KOPT-K1 (cell line): ENCODE data around the gene AKR1D1.
"Not testable (repeated sequence)": the region's sequence is repeated elsewhere in the genome, so short reads cannot be mapped to it uniquely, and the experiment has no call there.

Experiments used
- H3K27ac ChIP-seq: fragments of 200-600 bp; sonication (generic); 2 replicates; pipeline ENCODE4 v1.5.1; 2016; ENCODE audit warnings: antibody characterized with exemption, mild to moderate bottlenecking, low read depth, low read length; ENCODE audit not compliant: poor library complexity, severe bottlenecking
- H3K36me3 ChIP-seq: fragments of 200-600 bp; sonication (generic); 2 replicates; pipeline ENCODE4 v1.5.1; 2017; ENCODE audit warnings: antibody characterized with exemption, mild to moderate bottlenecking, low read length, moderate library complexity; ENCODE audit not compliant: insufficient read depth
- H3K9me3 ChIP-seq: fragments of 200-600 bp; sonication (generic); 2 replicates; pipeline ENCODE4 v1.5.1; 2017; ENCODE audit warnings: antibody characterized with exemption, low read length, mild to moderate bottlenecking; ENCODE audit not compliant: insufficient read depth, poor library complexity, severe bottlenecking

AKR1D1 gene, protein sequence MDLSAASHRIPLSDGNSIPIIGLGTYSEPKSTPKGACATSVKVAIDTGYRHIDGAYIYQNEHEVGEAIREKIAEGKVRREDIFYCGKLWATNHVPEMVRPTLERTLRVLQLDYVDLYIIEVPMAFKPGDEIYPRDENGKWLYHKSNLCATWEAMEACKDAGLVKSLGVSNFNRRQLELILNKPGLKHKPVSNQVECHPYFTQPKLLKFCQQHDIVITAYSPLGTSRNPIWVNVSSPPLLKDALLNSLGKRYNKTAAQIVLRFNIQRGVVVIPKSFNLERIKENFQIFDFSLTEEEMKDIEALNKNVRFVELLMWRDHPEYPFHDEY

DNA sequence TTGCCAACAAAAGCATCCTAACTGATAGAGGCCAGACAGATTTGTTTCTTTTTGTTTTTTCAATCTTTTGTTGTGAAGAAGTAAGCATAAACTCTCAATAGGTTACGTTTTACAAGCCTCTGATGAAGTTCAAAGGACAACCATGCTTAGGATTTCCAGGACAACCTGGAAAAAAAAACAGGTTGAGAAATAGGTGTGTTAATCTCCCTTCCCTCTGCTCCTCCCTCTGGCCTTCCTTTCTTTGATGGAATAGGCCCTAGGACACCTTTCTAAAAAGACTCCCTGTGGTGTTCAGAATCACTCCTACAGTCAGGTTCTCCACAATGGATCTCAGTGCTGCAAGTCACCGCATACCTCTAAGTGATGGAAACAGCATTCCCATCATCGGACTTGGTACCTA is at the start of gene AKR1D1:
TSS of gene AKR1D1 (plus strand) at position 264 of the 400 bp plus-strand sequence. CDS start at position 324, 60 bp downstream.
- Histone ChIP-seq H3K36me3 (no peaks in the 10 kb centered on the region), H3K9me3 (peaks cover 8% of the 10 kb centered on the region), H3K27ac (no peak within 1 kb of the TSS)

DNA sequence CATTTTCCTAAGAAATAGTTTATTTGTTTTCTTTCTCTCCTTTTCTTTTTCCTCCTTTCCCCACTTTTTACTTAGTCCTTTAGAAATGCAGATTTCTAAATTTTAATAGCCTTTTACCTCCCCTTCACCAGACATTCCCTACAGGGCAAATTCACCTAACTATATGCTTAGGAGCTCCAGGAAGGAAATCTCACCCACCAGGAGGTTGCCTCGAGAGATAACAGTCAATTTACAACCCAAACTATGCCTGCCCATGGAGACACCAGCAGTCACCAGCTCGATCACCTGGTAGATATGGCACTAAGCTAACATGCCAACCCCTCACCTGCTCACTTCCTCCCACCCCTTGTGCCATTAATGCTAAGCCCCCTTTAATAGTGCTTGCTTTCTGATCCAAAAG is 49.2 kb upstream of the AKR1D1 start:
- H3K27ac ChIP-seq, result no peak overlapping the region
- H3K36me3 ChIP-seq, result no peaks in the 10 kb centered on the region
- H3K9me3 ChIP-seq, result peaks cover 14% of the 10 kb centered on the region

DNA sequence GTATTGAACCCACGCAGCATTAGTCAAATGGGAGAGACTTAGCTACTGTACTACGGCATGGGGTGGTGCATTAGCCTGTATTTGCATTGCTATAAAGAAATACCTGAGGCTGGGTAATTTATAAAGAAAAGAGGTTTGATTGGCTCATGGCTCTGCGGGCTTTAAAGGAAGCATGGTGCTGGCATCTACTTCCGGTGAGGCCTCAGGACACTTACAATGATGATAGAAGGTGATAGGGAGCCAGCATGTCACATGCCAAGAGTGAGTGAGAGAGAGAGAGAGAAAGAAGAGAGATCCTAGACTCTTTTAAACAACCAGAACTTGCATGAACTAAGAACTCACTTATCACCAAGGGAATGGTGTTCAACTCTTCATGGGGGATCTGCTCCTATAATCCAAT is 47.1 kb upstream of the AKR1D1 start:
- Histone ChIP-seq H3K36me3 (no peaks in the 10 kb centered on the region), H3K27ac (no peak overlapping the region), H3K9me3 (peaks cover 16% of the 10 kb centered on the region)

DNA sequence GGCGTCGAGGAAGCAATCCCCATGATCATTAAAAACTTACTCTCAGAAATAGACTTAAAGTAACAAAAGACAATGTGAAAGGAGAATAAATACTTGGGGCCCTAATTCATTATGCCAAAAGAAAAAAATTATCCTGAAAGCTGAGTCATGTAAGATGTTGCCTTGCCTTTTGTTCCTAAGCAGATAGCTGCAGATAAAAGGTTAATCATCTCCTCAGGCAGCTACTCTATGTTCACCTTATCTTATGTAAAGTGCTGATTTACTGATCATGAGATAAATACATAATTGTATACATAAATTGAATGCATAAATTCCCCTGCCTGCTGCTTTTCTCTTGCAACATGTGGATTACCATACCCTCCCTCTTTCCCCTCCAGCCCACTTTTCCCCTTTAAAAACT is 46.3 kb upstream of the AKR1D1 start:
- Histone ChIP-seq H3K27ac (no peak overlapping the region), H3K36me3 (no peaks in the 10 kb centered on the region), H3K9me3 (peaks cover 20% of the 10 kb centered on the region)

DNA sequence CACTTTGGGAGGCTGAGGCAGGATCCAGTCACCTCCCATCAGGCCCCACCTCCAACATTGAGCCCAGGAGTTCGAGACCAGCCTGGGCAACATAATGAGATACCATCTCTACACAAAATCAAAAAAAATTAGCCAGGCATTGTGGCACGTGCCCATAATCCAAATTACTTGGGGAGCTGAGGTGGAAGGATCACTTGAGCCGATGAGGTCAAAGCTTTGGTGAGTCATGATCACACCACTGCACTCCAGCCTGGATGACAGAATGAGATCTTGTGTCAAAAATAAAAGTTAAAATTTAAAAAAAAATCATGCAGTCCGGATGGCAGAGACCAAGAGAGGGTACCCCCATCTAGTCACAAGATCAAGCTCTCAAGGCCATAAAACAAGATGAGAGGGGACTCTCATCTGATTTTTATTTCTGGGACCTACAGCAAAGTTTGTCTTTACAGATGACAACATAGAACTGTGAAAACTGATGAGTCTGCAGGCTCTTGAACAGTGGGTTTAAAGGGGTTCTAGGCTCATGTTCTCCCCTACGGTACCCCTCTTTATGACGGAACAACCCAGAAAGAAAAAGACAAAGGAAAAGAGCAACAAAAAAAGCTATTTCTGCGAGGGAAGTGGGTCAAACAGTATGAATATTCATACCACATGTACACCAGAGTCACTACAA is 45.4 kb upstream of the AKR1D1 start:
- H3K9me3 ChIP-seq, result peaks cover 20% of the 10 kb centered on the region
- no peak overlapping the region for H3K27ac ChIP-seq
- no peaks in the 10 kb centered on the region for H3K36me3 ChIP-seq

DNA sequence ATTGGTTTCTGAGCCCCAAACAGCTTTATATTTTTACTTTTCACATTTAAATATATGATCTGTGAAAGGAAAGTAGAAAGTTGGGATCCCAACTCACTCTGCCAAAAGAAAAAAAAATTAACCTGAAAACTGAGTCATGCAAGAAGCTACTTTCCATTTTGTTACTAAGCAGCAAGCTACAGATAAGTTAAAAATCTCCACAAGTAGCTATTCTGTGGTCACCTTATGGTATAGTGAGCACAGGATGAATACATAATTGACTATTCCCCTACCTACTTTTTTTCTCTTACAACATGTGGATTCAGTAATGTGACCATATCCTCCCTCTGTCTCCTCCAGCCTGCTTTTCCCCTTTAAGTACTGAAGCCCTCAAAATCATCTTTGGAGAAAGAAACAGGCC is 44.1 kb upstream of the AKR1D1 start:
- Histone ChIP-seq H3K9me3 (peaks cover 30% of the 10 kb centered on the region), H3K27ac (no peak overlapping the region), H3K36me3 (no peaks in the 10 kb centered on the region)

DNA sequence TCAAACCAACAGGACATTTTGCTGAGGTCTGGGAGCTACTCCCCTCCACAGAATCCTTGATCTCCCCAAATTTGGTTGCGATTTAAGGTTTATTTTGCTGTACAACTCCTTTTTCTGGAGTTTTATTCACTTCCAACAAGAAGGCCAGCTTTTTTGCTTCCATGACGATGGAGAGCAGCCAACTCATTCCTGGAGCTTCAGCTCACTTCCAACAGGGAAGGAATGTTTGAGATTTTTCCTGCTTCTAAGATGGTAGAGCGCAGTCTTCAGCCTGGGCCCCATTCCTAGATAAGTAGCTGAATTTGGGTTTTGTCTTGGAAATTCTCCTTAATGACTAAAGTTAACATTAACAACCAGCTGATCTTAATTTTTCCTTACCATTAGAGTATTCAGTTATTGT is 43.5 kb upstream of the AKR1D1 start:
- H3K36me3 ChIP-seq, result no peaks in the 10 kb centered on the region
- H3K27ac ChIP-seq, result no peak overlapping the region
- H3K9me3 ChIP-seq, result peaks cover 34% of the 10 kb centered on the region

DNA sequence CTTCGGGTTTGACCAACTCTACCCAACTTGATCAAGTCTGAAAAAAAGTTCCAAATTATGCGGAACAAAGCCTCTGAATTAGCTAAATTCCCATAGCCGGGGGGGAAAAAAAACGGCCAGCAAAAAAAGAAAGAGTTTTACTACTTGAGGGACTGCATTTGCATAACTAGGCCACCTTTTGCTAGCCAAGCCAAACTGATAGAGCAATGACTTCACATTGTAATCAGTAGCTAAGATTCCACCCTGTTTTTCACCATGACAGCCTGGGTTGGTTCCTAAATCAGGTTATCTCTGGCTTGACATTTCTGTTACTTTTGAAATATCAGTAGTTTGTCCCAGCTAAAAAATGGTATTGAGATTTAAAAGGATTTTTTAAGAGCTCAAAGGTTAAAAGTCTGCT is 43.0 kb upstream of the AKR1D1 start:
- peaks cover 34% of the 10 kb centered on the region for H3K9me3 ChIP-seq
- H3K36me3 ChIP-seq, result no peaks in the 10 kb centered on the region
- H3K27ac ChIP-seq, result no peak overlapping the region

DNA sequence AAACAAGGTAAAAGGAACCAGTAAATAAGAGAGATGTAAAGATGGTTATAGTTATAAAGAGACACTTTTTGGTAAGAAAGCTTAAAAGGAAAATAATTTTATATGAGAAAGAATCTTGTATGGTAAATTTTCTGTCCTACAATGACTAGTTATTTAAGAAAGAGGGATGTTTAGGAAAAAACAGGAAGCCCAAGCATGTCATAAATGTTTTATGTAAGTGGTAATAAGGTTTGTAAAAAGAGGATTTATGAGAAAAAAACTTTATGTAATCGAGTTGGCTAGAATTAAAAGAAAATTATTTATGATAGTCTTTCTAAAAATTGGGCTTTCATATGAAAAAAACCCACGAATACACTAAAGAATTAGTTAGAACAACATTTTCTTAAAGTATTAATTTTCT is 40.1 kb upstream of the AKR1D1 start:
- Histone ChIP-seq H3K9me3 (peaks cover 34% of the 10 kb centered on the region), H3K27ac (no peak overlapping the region), H3K36me3 (no peaks in the 10 kb centered on the region)

DNA sequence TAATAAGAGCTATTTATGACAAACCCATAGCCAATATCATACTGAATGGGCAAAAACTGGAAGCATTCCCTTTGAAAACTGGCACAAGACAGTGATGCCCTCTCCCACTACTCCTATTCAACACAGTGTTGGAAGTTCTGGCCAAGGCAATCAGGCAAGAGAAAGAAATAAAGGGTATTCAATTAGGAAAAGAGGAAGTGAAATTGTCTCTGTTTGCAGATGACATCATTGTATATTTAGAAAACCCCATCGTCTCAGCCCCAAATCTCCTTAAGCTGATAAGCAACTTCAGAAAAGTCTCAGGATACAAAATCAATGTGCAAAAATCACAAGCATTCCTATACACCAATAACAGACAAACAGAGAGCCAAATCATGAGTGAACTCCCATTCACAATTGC is 36.2 kb upstream of the AKR1D1 start:
- H3K36me3 ChIP-seq, H3K27ac ChIP-seq: not testable (repeated sequence)
- peaks cover 22% of the 10 kb centered on the region for H3K9me3 ChIP-seq

DNA sequence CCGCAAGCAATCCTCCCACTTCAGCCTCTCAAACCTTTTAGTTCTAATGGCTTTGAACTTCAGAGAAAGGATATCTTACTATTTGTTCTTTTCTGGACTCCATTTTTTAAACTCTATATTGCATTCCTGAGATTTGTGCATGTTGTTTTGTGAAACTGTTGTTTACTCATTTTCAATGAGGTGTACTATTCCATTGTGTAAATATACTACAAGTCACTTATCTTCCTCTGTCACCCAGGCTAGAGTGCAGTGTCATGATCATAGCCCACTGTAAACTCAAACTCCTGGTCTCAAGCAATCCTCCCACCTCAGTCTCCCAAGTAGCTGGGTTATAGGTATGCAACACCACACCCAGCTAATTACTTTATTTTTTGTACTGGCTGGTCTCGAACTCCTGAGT is 31.4 kb upstream of the AKR1D1 start:
- no peaks in the 10 kb centered on the region for H3K36me3 ChIP-seq
- H3K9me3 ChIP-seq, result no peaks in the 10 kb centered on the region
- H3K27ac ChIP-seq, result no peak overlapping the region

DNA sequence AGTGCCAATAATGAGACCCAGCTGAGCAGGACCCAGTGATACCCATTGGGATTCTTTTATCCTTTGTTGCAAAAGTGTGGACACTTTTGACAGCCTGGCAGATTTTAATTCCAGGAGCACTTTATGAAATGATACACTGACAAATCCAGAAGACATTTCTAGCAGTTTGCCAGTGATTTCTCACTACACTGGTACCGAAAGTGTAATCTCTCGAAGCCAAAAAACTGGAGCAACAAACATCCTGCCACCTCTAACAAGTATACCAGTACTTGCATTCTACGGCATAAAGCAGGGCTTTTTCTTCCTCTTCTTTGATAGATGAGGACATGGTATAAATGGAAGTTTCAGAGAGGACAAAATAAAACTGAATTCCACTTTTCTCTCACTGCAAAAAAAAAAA is 28.4 kb upstream of the AKR1D1 start:
- Histone ChIP-seq H3K27ac (no peak overlapping the region), H3K36me3 (no peaks in the 10 kb centered on the region), H3K9me3 (no peaks in the 10 kb centered on the region)

DNA sequence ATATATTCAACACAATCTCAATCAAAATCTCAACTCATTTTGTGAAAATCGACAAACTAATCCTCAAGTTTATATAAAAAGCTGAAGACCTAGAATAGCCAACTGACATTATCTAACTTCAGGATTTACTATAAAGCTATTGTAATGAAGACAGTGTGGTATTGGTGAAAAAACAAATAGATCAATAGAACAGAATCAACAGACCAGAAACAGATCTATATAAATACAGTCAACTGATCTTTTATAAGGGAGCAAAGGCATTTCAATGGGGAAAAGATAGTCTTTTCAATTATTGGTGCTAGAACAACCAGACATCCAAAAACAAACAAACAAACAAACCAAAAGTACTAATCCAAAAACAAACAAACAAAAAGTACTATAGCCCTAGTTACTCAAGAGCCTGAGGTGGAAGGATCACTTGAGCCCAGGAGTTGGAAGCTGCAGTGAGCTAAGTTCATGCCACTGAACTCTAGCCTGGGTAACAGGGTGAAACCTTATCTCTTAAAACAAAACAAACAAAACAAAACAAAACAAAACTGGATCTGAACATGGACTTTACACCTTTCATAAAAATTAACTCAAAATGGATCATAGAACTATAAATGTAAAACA is 26.6 kb upstream of the AKR1D1 start:
- H3K36me3 ChIP-seq, result no peaks in the 10 kb centered on the region
- no peaks in the 10 kb centered on the region for H3K9me3 ChIP-seq
- no peak overlapping the region for H3K27ac ChIP-seq

DNA sequence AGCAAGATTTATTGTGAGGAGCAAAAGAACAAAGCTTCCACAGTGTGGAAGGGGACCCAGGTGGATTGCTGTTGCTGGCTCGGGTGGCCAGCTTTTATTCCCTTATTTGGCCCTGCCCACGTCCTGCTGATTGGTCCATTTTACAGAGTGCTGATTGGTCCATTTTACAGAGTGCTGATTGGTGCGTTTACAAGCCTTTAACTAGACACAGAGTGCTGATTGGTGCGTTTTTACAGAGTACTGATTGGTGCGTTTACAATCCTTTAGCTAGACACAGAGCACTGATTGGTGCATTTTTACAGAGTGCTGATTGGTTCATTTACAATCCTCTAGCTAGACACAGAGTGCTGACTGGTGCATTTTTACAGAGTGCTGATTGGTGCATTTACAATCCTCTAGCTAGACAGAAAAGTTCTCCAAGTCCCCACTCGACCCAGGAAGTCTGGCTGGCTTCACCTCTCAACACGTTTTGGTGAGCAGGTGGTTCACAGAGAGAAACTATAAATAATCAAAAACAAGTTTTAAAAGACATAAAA is 24.5 kb upstream of the AKR1D1 start:
- not testable (repeated sequence) for H3K9me3 ChIP-seq, H3K36me3 ChIP-seq, H3K27ac ChIP-seq

DNA sequence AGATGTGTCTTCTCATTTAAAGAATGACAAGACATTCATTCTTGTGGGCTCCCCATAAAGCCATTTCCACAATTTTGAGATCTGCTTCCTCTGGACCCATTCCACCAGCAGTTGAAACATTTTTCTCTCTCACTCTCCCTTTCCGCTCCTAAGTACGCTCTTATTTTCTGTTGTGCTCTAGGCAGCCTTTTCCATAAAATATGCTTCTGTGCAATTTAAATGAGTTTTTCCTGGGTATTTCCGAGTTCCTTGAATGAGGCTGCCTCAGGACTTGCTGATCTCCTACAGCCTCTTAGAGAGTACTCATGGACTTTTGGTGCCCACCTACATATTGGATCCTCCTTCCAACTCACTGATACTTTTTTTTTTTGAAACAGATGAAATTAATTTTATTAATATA is 23.6 kb upstream of the AKR1D1 start:
- H3K27ac ChIP-seq, result no peak overlapping the region
- H3K9me3 ChIP-seq, result no peaks in the 10 kb centered on the region
- H3K36me3 ChIP-seq, result no peaks in the 10 kb centered on the region
